Measurements from ENCODE around the gene CLP1. TPM values are rescaled to one million over a fixed set of nuclear protein-coding genes. Genes with fewer than 3 reads are reported as not detected.

The CLP1 gene
- 12.6 and 14.4 TPM in 2 replicates for total RNA-seq
- long read RNA-seq, transcript CLP1-205 (3 exons, 2,435 nt), result major isoform, 192 of 205 reads
- long read RNA-seq, partial matches to known transcripts, result 4 of 205 reads
- long read RNA-seq, other reads (novel, unspliced or antisense), result 4 of 205 reads

- Mint-ChIP-seq H3K36me3 (ENCODE audit: unreplicated experiment) (peaks cover 11% of the 10 kb centered on the region), H3K27ac (ENCODE audit: unreplicated experiment) (peak within 1 kb of the TSS; percentile 91), H3K4me1 (ENCODE audit: unreplicated experiment) (peaks cover 21% of the 10 kb centered on the region), H3K9me3 (ENCODE audit: unreplicated experiment) (no peaks in the 10 kb centered on the region), H3K27me3 (ENCODE audit: unreplicated experiment) (peaks cover 5% of the 10 kb centered on the region), H3K4me3 (ENCODE audit: unreplicated experiment) (peak within 1 kb of the TSS; percentile 98)
- DNase-seq (ENCODE audit: extremely low spot score, unreplicated experiment), result peak; percentile 99
- no peak for TF ChIP-seq CTCF (IDR thresholded peaks at IDR 0.05)
These were observed at the start of gene CLP1 for GRCh38 chr11:57657194-57658022. CLP1 (plus strand) TSS chr11:57657762; CDS start chr11:57659477, 1,715 bp downstream.

- Mint-ChIP-seq H3K27me3 (ENCODE audit: unreplicated experiment) (peaks cover 57% of the 10 kb centered on the region), H3K27ac (ENCODE audit: unreplicated experiment) (no peak overlapping the region), H3K4me3 (ENCODE audit: unreplicated experiment) (no peak overlapping the region), H3K9me3 (ENCODE audit: unreplicated experiment) (no peaks in the 10 kb centered on the region), H3K4me1 (ENCODE audit: unreplicated experiment) (no peaks in the 10 kb centered on the region), H3K36me3 (ENCODE audit: unreplicated experiment) (no peaks in the 10 kb centered on the region)
- no peak for DNase-seq (ENCODE audit: extremely low spot score, unreplicated experiment)
- no peak for TF ChIP-seq CTCF (IDR thresholded peaks at IDR 0.05)
These were observed 47.4 kb upstream of the CLP1 start for GRCh38 chr11:57610170-57610569.

- no peak overlapping the region for H3K4me3 Mint-ChIP-seq (ENCODE audit: unreplicated experiment)
- peaks cover 42% of the 10 kb centered on the region for H3K27me3 Mint-ChIP-seq (ENCODE audit: unreplicated experiment)
- no peaks in the 10 kb centered on the region for H3K36me3 Mint-ChIP-seq (ENCODE audit: unreplicated experiment)
- no peaks in the 10 kb centered on the region for H3K4me1 Mint-ChIP-seq (ENCODE audit: unreplicated experiment)
- no peak overlapping the region for H3K27ac Mint-ChIP-seq (ENCODE audit: unreplicated experiment)
- no peak for DNase-seq (ENCODE audit: extremely low spot score, unreplicated experiment)
- TF ChIP-seq CTCF (IDR thresholded peaks at IDR 0.05), result no peak
- H3K9me3 Mint-ChIP-seq (ENCODE audit: unreplicated experiment), result no peaks in the 10 kb centered on the region
These were observed 43.3 kb upstream of the CLP1 start for GRCh38 chr11:57614234-57614772.

- no peak for TF ChIP-seq CTCF (IDR thresholded peaks at IDR 0.05)
- DNase-seq (ENCODE audit: extremely low spot score, unreplicated experiment), result no peak
- Mint-ChIP-seq H3K27me3 (ENCODE audit: unreplicated experiment) (peaks cover 35% of the 10 kb centered on the region), H3K4me3 (ENCODE audit: unreplicated experiment) (no peak overlapping the region), H3K27ac (ENCODE audit: unreplicated experiment) (no peak overlapping the region), H3K36me3 (ENCODE audit: unreplicated experiment) (no peaks in the 10 kb centered on the region), H3K4me1 (ENCODE audit: unreplicated experiment) (no peaks in the 10 kb centered on the region), H3K9me3 (ENCODE audit: unreplicated experiment) (peaks cover under 1% of the 10 kb centered on the region)
These were observed 42.3 kb upstream of the CLP1 start for GRCh38 chr11:57615308-57615707.

GRCh38 chr11:57616595-57616994, 41.0 kb upstream of the CLP1 start:
- H3K36me3 Mint-ChIP-seq (ENCODE audit: unreplicated experiment), result no peaks in the 10 kb centered on the region
- no peak for DNase-seq (ENCODE audit: extremely low spot score, unreplicated experiment)
- no peak overlapping the region for H3K4me3 Mint-ChIP-seq (ENCODE audit: unreplicated experiment)
- peaks cover 27% of the 10 kb centered on the region for H3K27me3 Mint-ChIP-seq (ENCODE audit: unreplicated experiment)
- no peak for TF ChIP-seq CTCF (IDR thresholded peaks at IDR 0.05)
- no peak overlapping the region for H3K27ac Mint-ChIP-seq (ENCODE audit: unreplicated experiment)
- H3K4me1 Mint-ChIP-seq (ENCODE audit: unreplicated experiment), result no peaks in the 10 kb centered on the region
- peaks cover 4% of the 10 kb centered on the region for H3K9me3 Mint-ChIP-seq (ENCODE audit: unreplicated experiment)
